GM20000 (cell line): Measurements from ENCODE around the gene PRKG1.
A peak's percentile ranks its signal among the peaks of the same experiment; 100 is the strongest.

Experiments used
- DNase-seq: peaks from one replicate; pipeline ENCODE4 v3.0.0; 2012; ENCODE audit warnings: low spot score
- CTCF ChIP-seq: IDR thresholded peaks from 2 replicates; pipeline ENCODE4 v1.5.1; 2012; ENCODE audit warnings: mild to moderate bottlenecking, control low read depth; ENCODE audit errors: extremely low read depth, missing control alignments

PRKG1 gene

GRCh38 chr10:52210161-52210560 lies 1135.9 kb downstream of the PRKG1 start:
- TF ChIP-seq CTCF: no peak
- DNase-seq: no peak

- no peak for DNase-seq
- no peak for TF ChIP-seq CTCF
Measured at GRCh38 chr10:52212062-52212461, 1137.8 kb downstream of the PRKG1 start.

- no peak for DNase-seq
- TF ChIP-seq CTCF: no peak
Measured at GRCh38 chr10:52212802-52213201, 1138.5 kb downstream of the PRKG1 start.

- TF ChIP-seq CTCF: no peak
- DNase-seq: no peak
Measured at GRCh38 chr10:52213321-52213752, 1139.0 kb downstream of the PRKG1 start.

- DNase-seq: peak; percentile 50
- peak; percentile 78 for TF ChIP-seq CTCF
Measured at GRCh38 chr10:52215745-52216361, 1141.6 kb downstream of the PRKG1 start.

- no peak for DNase-seq
- no peak for TF ChIP-seq CTCF
Measured at GRCh38 chr10:52216852-52217251, 1142.6 kb downstream of the PRKG1 start.

GRCh38 chr10:52217531-52217930 lies 1143.2 kb downstream of the PRKG1 start:
- DNase-seq: no peak
- TF ChIP-seq CTCF: no peak
